Hematopoietic multipotent progenitor cell treated with erythropoietin and hydrocortisone succinate and interleukin-3 and kit ligand, for 8 days (in vitro differentiated cells): ENCODE results near the gene SGCD.

ENCODE experiments used
- DNase-seq: peaks from one replicate; pipeline ENCODE4 v3.0.0-alpha.2; 2015

The SGCD gene

GRCh38 chr5:156471893-156472292, 144.9 kb downstream of the SGCD start:
- no peak for DNase-seq

DNA sequence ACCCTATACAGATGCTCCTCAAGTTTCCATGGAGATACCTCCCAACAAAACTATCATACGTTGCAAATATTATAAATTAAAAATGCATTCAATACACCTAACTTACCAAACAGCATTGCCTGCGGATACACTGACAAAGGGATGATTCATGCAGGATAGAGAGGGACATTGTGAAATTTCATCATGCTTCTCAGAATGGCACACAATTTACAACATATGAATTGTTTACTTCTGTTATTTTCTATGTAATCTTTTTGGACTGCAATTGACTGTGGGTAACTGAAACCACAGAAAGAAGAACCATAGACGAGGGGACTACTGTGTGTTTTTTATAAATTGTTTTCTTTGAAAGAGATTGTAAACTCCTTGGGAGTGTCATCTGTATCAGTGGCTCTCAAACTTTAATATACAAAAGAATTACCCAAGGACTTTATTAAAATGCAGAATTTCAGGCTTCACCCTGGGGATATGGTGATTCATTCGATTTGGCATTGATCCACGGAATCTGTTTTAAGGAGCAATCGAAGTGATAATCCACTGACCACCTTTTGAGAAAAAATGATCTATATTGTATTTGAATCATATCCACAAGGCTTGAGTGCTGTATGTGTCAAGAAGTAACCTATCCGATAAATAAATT, 146.4 kb downstream of the SGCD start:
- DNase-seq = no peak

DNA sequence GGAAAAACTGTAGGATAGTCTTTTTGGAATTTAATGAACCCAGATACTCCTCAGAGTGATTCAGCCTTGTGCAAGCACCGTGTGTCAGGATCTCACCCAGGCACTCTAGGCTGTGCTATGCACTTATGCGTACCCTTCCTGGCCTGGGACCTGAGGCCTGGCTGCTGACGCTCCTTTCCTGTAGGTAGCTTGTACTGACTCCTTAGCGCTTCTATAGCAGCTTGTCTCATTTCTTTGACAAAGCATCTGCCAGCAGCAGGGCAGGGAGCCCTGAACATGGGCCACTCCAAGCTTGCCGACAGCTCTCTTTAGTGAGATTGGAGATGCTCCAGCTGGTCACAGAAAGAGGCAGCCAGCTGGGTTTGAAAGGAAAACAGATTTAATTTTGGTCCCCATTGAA, 147.3 kb downstream of the SGCD start:
- no peak for DNase-seq

- no peak for DNase-seq
These were observed 148.5 kb downstream of the SGCD start for GRCh38 chr5:156475182-156476157.

DNA sequence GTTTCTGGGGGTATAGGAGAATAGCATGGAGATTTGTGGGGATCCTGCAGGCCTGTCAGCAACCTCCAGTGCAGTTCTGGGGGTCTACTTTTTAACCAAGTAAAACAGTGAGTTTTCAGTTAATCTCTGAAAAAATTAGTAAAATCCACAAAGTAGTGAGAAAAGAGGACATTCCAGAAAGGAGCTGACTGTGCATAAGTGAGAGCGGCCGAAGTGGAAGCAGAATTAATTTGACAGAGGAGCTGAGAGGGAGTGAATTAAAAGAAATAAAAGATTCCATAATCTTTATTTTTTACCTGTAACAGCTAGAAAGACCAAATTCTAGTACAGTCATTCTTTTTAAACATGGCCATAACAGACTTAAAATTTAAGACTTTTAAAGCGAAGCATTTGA, 149.2 kb downstream of the SGCD start:
- no peak for DNase-seq

DNA sequence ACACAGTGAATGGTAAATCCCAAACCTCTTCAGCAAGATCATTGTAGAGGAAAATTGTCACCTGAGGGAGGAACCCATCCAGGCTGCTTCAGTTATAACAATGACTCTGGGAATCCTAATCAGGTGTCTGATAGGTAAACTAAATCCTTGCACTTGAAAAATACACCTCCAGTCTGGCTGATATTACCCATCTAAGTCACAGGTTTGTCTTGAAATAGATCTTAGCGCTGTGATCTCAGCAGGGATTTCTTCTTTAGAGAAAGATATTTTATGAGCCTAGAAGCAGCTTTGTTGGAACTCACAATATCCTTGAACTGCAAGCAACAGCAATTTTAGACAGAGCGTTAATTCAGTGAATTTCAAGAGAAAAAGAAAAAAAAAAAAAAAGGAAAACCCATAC, 149.7 kb downstream of the SGCD start:
- no peak for DNase-seq

- DNase-seq = no peak
These were observed 150.2 kb downstream of the SGCD start for GRCh38 chr5:156477196-156477595.

GRCh38 chr5:156479849-156480248, 152.9 kb downstream of the SGCD start:
- DNase-seq = no peak

DNA sequence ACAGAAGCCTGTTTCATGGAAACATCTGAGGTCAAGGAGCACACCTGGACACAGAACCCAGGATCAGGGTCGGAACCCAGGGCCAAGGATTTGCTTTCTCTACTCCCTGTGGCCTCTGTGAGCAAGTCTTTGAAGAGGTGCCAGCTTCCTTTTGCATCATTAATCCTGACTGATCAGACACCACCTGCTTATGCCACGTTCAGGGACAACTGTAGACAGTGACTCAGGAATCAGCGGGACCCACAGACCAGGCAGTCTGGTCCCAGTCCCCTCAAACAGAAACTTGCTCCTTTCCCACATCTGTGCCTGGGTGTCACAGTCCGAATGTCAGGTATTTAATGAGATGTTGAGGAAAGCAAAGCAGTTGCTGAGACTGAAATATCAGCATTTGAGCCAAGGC, 154.8 kb downstream of the SGCD start:
- no peak for DNase-seq

DNA sequence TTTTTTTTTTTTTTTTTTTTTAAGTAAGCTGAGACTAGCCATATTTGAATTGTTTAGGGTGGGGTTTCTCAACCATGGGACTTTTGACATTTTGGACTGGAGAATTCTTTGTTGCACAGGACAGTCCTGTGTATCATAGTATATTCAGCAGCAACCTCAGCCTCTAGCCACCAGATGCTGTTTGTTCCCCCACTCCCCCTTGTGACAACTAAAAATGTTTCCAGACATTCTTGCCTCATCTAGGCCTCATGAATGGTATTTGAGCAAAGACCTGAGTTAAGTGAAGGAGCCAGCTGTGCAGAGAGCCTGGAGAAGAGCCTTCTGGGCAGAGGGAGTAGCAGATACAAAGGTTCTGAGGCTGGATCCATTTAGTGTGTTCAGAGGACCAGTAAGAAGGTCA, 155.9 kb downstream of the SGCD start:
- no peak for DNase-seq

DNA sequence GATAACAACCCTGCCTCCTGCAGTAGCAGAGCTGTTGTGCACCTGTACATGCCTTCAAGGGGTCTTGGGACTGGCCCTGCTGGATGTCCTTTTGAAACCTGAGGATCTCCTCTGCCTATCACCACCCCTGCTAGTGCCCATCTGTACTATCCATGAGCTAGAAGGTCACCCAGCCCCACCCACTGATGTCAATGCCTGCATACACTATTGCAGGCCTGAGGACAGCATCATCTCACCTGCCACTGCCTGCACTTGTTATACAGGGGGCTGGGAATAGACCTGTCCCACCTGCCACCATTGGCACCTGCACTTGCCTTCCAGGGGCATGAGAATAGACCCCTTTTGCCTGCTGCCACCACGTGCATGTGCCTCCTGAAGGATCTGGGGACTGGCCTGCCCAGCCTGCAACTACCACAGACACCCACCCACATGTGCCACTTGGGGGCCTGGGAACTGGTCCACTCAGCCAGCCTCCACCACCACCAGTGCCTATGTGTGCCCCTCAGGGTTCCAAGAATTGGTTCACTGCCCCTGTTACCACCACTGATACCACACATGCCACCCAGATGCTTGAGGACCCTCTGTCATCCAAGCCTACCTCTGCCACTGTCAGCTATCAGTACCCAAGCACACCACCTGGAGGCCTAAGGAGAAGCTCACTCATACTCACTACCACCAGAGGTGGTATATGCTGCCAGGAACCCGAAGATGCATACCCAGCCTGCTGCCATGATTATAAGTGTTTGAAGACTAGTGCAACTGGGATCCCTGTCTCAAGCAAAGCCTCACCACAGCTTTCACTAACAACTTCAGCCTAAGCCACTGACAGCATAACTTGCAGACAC, 159.7 kb downstream of the SGCD start:
- no peak for DNase-seq

- DNase-seq = no peak
These were observed 164.8 kb downstream of the SGCD start for GRCh38 chr5:156491766-156492165.

DNA sequence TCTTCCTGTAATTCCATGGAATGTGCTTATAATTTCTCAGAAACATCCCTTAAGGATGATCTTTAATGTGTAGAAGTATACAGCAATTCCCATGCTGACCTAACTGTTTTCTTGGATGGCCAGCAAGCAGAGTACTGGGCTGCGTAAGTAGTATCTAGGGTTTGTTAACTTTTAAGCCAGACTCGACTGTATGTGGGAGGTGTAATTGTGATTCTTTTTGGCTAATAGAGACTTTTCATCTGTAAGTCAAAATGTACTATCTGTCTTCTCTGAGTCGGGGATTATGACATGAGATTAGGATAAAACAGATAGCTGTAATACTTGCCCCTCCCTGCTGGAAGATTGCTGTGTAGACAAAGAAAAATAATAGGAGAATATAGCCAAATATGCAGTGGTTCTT, 169.3 kb downstream of the SGCD start:
- DNase-seq = no peak

DNA sequence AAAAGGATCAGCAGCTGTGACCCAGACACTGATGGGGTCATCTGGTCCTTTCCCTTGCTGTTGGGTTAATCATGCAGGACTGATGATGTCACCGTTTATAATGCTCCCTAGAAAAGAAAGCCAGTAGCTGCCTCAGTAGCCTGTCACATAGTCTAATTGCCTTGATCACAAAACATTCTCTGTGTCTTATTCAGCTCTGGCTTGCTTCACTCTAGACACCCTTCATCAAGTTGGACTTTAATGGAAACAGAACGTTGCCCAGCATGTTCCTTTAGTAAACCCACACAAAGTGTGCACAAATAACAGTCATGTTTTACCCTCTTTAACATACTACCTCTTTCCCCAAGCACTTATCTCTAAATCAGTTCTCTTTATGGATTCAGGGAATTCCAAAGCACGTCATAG, 170.8 kb downstream of the SGCD start:
- no peak for DNase-seq

GRCh38 chr5:156498226-156498980, 171.4 kb downstream of the SGCD start:
- no peak for DNase-seq

DNA sequence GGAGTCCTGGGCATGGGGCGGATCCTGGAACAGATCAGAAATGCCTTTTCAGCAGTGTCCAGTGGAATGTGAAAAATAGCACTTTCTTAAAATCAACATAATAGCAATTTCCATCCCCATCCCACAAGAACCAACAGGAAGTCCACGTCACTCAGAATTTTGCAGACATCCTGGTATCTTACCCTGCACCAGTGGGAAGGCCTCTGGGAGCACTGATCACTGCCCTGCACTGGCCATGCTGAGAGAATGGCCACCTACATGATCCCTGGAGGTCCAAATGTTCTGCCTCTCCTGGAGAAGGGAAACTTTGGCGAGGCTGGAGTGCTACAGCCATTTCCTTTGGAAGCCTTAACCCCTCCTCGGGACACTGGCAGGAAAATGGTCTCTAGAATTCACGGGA, 173.8 kb downstream of the SGCD start:
- no peak for DNase-seq

- no peak for DNase-seq
These were observed 178.1 kb downstream of the SGCD start for GRCh38 chr5:156505101-156505500.

DNA sequence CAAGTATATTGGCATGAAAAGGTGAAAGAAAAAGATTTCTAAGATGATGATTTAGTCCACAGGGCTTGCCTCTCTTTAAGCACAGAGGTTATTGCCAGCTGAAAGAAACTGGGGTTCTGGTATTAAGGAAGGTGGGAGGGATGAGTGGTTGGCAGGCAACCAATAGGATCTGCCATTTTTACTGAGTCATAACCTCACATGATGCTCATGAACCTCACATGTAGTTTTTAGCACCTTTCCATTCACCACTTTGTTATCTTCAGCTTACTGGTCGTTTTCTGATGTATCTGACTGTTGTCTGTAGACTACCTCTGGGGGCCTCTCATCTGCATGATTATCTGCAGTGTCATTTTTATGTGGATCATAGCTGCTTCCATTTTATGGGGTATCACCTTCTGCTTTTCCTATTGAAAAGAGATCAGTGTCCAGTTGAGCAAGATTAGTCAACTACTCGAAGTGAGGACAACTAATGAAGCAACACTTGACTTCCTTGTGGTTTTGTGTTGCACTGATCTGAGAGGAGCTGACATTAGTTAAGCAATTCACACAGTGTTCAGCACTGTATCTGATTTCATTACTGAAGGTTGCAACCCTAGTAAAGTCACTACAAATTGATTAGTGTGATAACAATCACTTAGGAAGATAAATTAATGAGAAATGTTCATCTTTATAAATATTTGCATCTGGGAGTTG, 186.3 kb downstream of the SGCD start:
- no peak for DNase-seq

DNA sequence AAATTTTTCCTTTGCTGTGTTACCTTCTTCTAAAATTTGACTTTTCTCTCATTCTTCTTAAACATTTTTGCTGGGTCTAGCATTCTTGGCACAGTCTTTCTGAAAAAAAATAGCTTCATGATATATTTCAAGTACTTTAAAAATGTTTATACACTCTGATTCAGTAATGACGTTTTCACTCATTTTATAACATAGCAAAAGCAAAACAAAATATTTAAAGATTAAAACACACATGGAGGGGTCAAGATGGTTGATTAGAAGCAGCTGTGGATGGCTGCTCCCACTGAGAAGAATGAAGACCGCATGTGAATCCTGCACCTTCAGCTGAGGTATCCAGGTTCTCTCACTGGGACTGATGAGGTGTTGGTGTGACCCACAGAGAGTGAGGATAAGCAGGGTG, 188.2 kb downstream of the SGCD start:
- DNase-seq = no peak

GRCh38 chr5:156515803-156516360, 188.9 kb downstream of the SGCD start:
- no peak for DNase-seq

DNA sequence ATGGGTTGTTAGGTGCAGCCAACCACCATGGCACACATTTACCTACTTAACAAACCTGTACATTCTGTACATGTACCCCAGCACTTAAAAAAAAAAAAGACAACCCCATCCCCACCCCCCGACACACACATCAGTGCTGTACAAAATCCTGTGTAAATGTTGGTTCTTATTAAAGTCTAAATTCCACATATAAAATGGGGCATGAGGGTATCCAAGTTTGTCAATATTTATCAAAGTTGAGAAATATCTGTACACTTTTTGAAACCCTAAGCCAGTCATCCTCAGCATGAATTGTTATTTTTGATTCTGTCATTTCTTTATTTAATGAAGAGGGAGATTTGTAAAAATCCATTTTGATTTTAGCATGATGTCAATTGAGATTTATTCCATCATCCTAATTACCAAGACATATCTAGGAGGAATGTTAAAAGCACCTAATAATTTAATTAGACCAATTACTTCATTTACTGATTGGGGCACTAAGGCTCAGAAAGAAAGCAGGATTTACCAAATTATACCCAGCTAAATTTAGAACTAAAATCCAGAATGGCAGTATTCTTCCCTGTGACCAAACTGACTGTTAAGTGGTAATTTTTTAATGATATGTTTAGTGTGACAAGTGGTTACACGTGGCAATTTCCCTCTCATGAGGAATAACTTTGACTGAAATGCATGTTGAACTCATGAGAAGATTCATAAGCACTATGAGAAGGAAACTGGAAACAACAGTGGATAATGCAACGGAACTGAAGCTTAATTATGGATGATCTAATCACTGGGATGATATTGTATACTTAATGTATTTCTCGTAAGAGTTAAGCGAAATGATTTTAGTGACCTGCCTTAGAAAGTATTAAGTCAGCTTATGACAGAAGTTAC, 195.9 kb downstream of the SGCD start:
- no peak for DNase-seq
